PC-9 (cell line): ENCODE results near the gene CCBE1. TPM values are rescaled to one million over a fixed set of nuclear protein-coding genes. Genes with fewer than 3 reads are reported as not detected.

Source experiments
- BruUV-seq: library from RNA; stranded (reverse); fragments of 400-500 nt; replicated peaks from 2 replicates; lab custom pipeline; 2021; lab: Mats Ljungman, UMichigan
- CTCF ChIA-PET: fragments of 300-600 bp; sonication (Branson Sonifier 250); formaldehyde crosslinking; loops from one replicate; lab custom pipeline; 2022; ENCODE audit warnings: antibody characterized with exemption; lab: Charles Lee
- POLR2A ChIA-PET: fragments of 300-600 bp; sonication (Branson Sonifier 250); formaldehyde crosslinking; loops from one replicate; lab custom pipeline; 2022; ENCODE audit warnings: antibody characterized with exemption; ENCODE audit not compliant: unreplicated experiment; lab: Charles Lee
- DNase-seq, 2 experiments: peaks; one replicate each; pipeline versions ENCODE4 v3.0.0 to v3.0.0-alpha.2; 2015 to 2022; ENCODE audit warnings: mixed read lengths in 1 of 2
- H2AFZ ChIP-seq: fragments of 200-600 bp; sonication (generic); 2 replicates; pipeline ENCODE4 v1.8.1; 2017; ENCODE audit warnings: antibody characterized with exemption
- H3F3A ChIP-seq: fragments of 200-600 bp; sonication (generic); 2 replicates; pipeline ENCODE4 v1.8.1; 2017; ENCODE audit warnings: antibody characterized with exemption, mild to moderate bottlenecking, low read depth; ENCODE audit not compliant: insufficient read depth
- H3K27ac ChIP-seq: fragments of 200-600 bp; sonication (generic); 2 replicates; pipeline ENCODE4 v1.6.1; 2016; ENCODE audit warnings: mixed run types
- H3K27me3 ChIP-seq: fragments of 200-600 bp; sonication (generic); 2 replicates; pipeline ENCODE4 v1.6.1; 2016; ENCODE audit warnings: low read depth, mixed run types; ENCODE audit not compliant: insufficient read depth
- H3K36me3 ChIP-seq: fragments of 200-600 bp; sonication (generic); 2 replicates; pipeline ENCODE4 v1.6.1; 2016; ENCODE audit warnings: low read depth, mixed run types
- H3K4me1 ChIP-seq: fragments of 200-600 bp; sonication (generic); replicated peaks from 2 replicates; pipeline ENCODE4 v1.6.1; 2016; ENCODE audit warnings: mixed run types; ENCODE audit not compliant: insufficient read depth
- H3K4me2 ChIP-seq: fragments of 200-600 bp; sonication (generic); 2 replicates; pipeline ENCODE4 v1.6.1; 2017; ENCODE audit warnings: mixed run types
- H3K4me3 ChIP-seq: fragments of 200-600 bp; sonication (generic); 2 replicates; pipeline ENCODE4 v1.6.1; 2016; ENCODE audit warnings: mixed run types
- H3K79me2 ChIP-seq: fragments of 200-600 bp; sonication (generic); 2 replicates; pipeline ENCODE4 v1.6.1; 2017; ENCODE audit warnings: low read depth, mixed run types
- H3K9me2 ChIP-seq: fragments of 200-600 bp; sonication (generic); 2 replicates; pipeline ENCODE4 v1.8.1; 2017; ENCODE audit warnings: mild to moderate bottlenecking; ENCODE audit not compliant: insufficient read depth
- H3K9me3 ChIP-seq: fragments of 200-600 bp; sonication (generic); 2 replicates; pipeline ENCODE4 v1.8.1; 2016; ENCODE audit warnings: low read depth; ENCODE audit not compliant: insufficient read depth
- H4K20me1 ChIP-seq: fragments of 200-600 bp; sonication (generic); 2 replicates; pipeline ENCODE4 v1.8.1; 2017; ENCODE audit not compliant: insufficient read depth
- EZH2 ChIP-seq: fragments of 200-600 bp; sonication (generic); IDR thresholded peaks from 2 replicates; pipeline ENCODE4 v1.8.0; 2017; ENCODE audit warnings: antibody characterized with exemption, low read depth
- intact Hi-C: fragments of 100-400 bp; cut with micrococcal nuclease; formaldehyde crosslinking; loops from one replicate; pipeline ENCODE4 v1.10.0; 2022; ENCODE audit not compliant: unreplicated experiment
- total RNA-seq: library from RNA; stranded (reverse); gene quantifications from 2 replicates; pipeline ENCODE4 v1.2.3, GENCODE V29; 2021
- TF ChIP-seq, protein P1 (sequence below): fragments of 200-600 bp; sonication (generic); conservative IDR thresholded peaks from 2 replicates; pipeline ENCODE4 v1.6.1; 2017; ENCODE audit warnings: mixed run types, antibody characterized with exemption, mild to moderate bottlenecking, moderate library complexity

Gene CCBE1
- total RNA-seq, 1 experiment from 2014 or later = 5.8 TPM

DNA sequence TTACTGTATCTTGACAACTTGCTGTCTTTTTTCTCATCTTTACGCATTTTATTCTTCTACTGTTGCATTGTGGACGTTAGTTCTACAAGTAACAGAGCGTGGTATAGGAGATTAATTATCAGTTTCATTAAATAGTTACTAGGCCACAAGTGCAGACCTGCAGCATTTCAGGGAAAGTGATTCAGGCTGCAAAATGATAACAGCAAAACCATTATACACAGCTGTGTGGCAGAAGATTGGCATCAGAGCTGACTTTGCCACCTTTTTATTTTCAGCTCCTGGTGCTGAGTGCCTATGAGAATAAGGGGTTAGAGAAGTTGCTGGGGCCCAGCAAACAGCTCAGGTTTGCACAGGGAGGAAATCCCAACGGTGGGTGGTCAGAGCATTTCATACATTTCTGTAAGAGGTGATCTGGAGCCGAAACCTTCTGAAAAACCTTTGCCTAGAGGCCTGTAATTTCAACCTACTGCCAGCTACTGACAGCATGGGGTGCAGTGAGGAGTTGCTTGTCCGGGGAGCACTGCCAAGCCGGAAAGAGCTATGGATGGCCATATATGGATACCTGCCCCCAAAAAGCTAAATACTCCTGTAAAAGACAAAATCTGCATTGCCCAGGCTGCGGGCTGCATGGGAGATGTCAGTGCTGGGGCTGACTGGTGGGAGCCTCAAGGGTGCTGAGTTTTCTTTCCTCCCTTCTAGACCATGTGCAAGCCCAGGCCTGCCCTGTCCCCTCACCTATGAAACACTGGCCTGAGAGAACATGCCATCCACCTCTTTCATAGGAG lies 2.7 kb upstream of the CCBE1 start:
- H3K9me2 ChIP-seq = no peaks in the 10 kb centered on the region
- BruUV-seq = no TSS peak
- H3K4me2 ChIP-seq = no peak overlapping the region
- no peaks in the 10 kb centered on the region for H3F3A ChIP-seq
- no peak overlapping the region for H3K4me3 ChIP-seq
- DNase-seq = no peak
- no peaks in the 10 kb centered on the region for H4K20me1 ChIP-seq
- H3K36me3 ChIP-seq = no peaks in the 10 kb centered on the region
- intact Hi-C loops = loop anchor here (5.0 kb wide), 1 partner anchor 122 kb away; no protein-coding TSS in a partner anchor
- no peaks in the 10 kb centered on the region for H3K9me3 ChIP-seq
- no peak overlapping the region for H3K27ac ChIP-seq
- peaks cover 10% of the 10 kb centered on the region; the same call in 1 of the 2 replicates for H3K4me1 ChIP-seq
- H3K27me3 ChIP-seq = no peaks in the 10 kb centered on the region
- H3K79me2 ChIP-seq = no peaks in the 10 kb centered on the region
- TF ChIP-seq, protein P1, sequence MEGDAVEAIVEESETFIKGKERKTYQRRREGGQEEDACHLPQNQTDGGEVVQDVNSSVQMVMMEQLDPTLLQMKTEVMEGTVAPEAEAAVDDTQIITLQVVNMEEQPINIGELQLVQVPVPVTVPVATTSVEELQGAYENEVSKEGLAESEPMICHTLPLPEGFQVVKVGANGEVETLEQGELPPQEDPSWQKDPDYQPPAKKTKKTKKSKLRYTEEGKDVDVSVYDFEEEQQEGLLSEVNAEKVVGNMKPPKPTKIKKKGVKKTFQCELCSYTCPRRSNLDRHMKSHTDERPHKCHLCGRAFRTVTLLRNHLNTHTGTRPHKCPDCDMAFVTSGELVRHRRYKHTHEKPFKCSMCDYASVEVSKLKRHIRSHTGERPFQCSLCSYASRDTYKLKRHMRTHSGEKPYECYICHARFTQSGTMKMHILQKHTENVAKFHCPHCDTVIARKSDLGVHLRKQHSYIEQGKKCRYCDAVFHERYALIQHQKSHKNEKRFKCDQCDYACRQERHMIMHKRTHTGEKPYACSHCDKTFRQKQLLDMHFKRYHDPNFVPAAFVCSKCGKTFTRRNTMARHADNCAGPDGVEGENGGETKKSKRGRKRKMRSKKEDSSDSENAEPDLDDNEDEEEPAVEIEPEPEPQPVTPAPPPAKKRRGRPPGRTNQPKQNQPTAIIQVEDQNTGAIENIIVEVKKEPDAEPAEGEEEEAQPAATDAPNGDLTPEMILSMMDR = no peak
- no peak for TF ChIP-seq EZH2
- no peak overlapping the region for H2AFZ ChIP-seq
- ChIA-PET CTCF (no interaction called here), POLR2A (no interaction called here)

DNA sequence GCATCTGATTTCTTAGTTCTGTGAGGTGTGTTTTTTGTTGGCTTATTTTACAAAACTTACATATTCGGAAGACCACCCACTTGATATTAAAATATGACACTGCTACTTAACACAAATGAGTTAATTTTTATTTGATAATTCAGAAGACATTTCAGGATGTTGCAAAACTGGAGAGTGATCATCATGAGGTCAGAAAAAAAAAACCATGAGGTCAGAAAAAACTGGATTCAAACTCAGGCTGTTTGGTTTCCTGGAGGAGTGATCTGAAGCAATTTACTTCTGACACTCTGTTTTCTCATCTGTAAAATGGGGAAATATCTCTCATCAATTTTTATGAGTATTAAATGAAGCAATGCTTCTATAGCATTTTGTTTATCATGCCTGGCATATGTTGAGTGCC lies 1.8 kb upstream of the CCBE1 start:
- intact Hi-C loops = loop anchor here (5.0 kb wide), 1 partner anchor 123 kb away; no protein-coding TSS in a partner anchor
- no peaks in the 10 kb centered on the region for H3K27me3 ChIP-seq
- H2AFZ ChIP-seq = no peak overlapping the region
- no peaks in the 10 kb centered on the region for H4K20me1 ChIP-seq
- H3F3A ChIP-seq = no peaks in the 10 kb centered on the region
- H3K9me2 ChIP-seq = no peaks in the 10 kb centered on the region
- H3K4me3 ChIP-seq = no peak overlapping the region
- TF ChIP-seq, protein P1 = no peak
- TF ChIP-seq EZH2 = no peak
- DNase-seq = no peak
- no peak overlapping the region for H3K4me2 ChIP-seq
- H3K79me2 ChIP-seq = no peaks in the 10 kb centered on the region
- BruUV-seq = no TSS peak
- no peaks in the 10 kb centered on the region for H3K36me3 ChIP-seq
- peaks cover 2% of the 10 kb centered on the region; the same call in 1 of the 2 replicates for H3K4me1 ChIP-seq
- CTCF ChIA-PET = no interaction called here
- no peak overlapping the region for H3K27ac ChIP-seq
- POLR2A ChIA-PET = no interaction called here
- no peaks in the 10 kb centered on the region for H3K9me3 ChIP-seq

DNA sequence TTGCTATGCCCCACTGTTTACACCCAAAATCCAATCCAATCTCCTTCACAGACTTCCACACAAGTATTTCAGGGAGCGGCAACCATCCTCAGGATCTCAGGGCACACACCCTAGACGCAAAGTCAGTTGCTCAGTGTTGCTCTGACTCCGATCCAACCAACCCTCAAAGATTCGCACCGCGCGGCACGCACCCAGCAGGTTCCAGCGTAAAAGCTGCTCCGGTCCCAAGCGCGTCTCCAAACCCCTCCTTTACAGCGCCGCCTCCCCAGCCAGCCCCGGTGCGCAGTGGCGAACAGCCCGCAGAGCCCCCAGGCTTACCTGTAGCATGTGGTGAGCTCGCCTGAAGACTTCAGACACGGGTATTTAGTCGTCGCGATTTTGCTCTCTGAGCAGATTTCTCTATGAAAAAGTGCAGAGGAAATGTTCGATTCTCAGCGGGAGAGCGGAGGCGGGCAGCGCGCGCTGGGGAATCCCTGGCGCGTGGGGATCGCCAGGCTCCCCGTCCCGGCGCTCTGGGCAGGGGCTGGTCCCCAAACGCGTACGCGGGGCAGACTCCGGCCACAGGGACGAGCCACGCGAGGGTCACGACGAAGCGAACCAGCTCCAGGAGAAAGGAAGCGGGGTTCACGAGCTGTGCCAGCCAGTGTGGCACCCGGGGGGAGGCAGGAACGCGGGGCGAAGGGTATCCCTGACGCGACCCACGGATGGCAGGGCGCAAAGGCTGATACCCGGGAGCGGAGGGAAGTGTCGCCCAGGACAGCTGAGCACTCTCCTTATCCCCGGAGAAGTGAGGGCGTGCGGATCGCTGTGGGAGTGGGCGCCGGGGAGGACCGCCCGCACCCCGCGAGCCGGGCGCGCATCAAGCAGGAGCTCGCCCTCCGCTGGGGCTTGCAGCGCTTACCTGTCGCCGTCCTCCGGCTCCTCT lies 650 bp downstream of the CCBE1 start:
- Histone ChIP-seq H4K20me1 (no peaks in the 10 kb centered on the region), H3K27ac (no peak overlapping the region), H3K4me1 (no peaks in the 10 kb centered on the region), H3K9me2 (no peaks in the 10 kb centered on the region), H3K36me3 (no peaks in the 10 kb centered on the region), H3K4me3 (no peak overlapping the region), H3K4me2 (no peak overlapping the region), H2AFZ (no peak overlapping the region), H3F3A (no peaks in the 10 kb centered on the region), H3K9me3 (no peaks in the 10 kb centered on the region), H3K27me3 (no peaks in the 10 kb centered on the region), H3K79me2 (no peaks in the 10 kb centered on the region)
- no peak for DNase-seq
- CTCF ChIA-PET = interaction anchor here (0.5 to 1.3 kb wide), 4 partner anchors 49 to 127 kb away, joined by 3 to 13 read pairs (median 7); no protein-coding TSS in a partner anchor
- intact Hi-C loops = loop anchor here (5.0 kb wide), 1 partner anchor 126 kb away; no protein-coding TSS in a partner anchor
- BruUV-seq = no TSS peak
- TF ChIP-seq, protein P1 = no peak
- no peak for TF ChIP-seq EZH2
- POLR2A ChIA-PET = no interaction called here
